COLO668 (cell line): ENCODE data around the gene NBL1.
"Not testable (repeated sequence)": the region's sequence is repeated elsewhere in the genome, so short reads cannot be mapped to it uniquely, and the experiment has no call there.

Source experiments
- DNase-seq: peaks from one replicate; lab custom pipeline; 2025; ENCODE audit not compliant: unreplicated experiment; lab: John Stamatoyannopoulos, UW

NBL1 gene

GRCh38 chr1:19621274-19621950, 22.7 kb upstream of the NBL1 start:
- DNase-seq = no peak

- DNase-seq = no peak
Measured at GRCh38 chr1:19622204-19622603, 21.9 kb upstream of the NBL1 start.

- no peak for DNase-seq
Measured at GRCh38 chr1:19623523-19623922, 20.6 kb upstream of the NBL1 start.

GRCh38 chr1:19625291-19625937, 18.7 kb upstream of the NBL1 start:
- no peak for DNase-seq

- no peak for DNase-seq
Measured at GRCh38 chr1:19628879-19629278, 15.2 kb upstream of the NBL1 start.

- no peak for DNase-seq
Measured at GRCh38 chr1:19629357-19629756, 14.8 kb upstream of the NBL1 start.

- DNase-seq = not testable (repeated sequence)
Measured at GRCh38 chr1:19630192-19630591, 13.9 kb upstream of the NBL1 start.

- no peak for DNase-seq
Measured at GRCh38 chr1:19630720-19631395, 13.3 kb upstream of the NBL1 start.

- no peak for DNase-seq
Measured at GRCh38 chr1:19632211-19632610, 11.9 kb upstream of the NBL1 start.

- no peak for DNase-seq
Measured at GRCh38 chr1:19633106-19633505, 11.0 kb upstream of the NBL1 start.

GRCh38 chr1:19635064-19635463, 9.0 kb upstream of the NBL1 start:
- DNase-seq = not testable (repeated sequence)

GRCh38 chr1:19635646-19636045, 8.5 kb upstream of the NBL1 start:
- DNase-seq = no peak

GRCh38 chr1:19636065-19636464, 8.0 kb upstream of the NBL1 start:
- DNase-seq = no peak

- not testable (repeated sequence) for DNase-seq
Measured at GRCh38 chr1:19636749-19637148, 7.4 kb upstream of the NBL1 start.

- DNase-seq = no peak
Measured at GRCh38 chr1:19637606-19638005, 6.5 kb upstream of the NBL1 start.

GRCh38 chr1:19639228-19639627, 4.9 kb upstream of the NBL1 start:
- DNase-seq = not testable (repeated sequence)

- no peak for DNase-seq
Measured at GRCh38 chr1:19639999-19640362, 4.1 kb upstream of the NBL1 start.

- DNase-seq = peak; percentile 89
Measured at GRCh38 chr1:19640363-19641316, 3.5 kb upstream of the NBL1 start.

GRCh38 chr1:19643121-19643520, 990 bp upstream of the NBL1 start:
- peak; percentile 76 for DNase-seq

GRCh38 chr1:19644395-19644680, 227 bp downstream of the NBL1 start:
- DNase-seq = peak; percentile 80

GRCh38 chr1:19644681-19645410, 735 bp downstream of the NBL1 start:
- peak; percentile 82 for DNase-seq
